A549 treated with Hydrocortisone at 1 μM for 4 hours (cell line): ENCODE measurements around the gene CRYGN. TPM values are rescaled to one million over a fixed set of nuclear protein-coding genes. Genes with fewer than 3 reads are reported as not detected.

Experiments used
- total RNA-seq: library from RNA; stranded (reverse); fragments of 200-300 nt; extraction: Qiagen RNA extraction; gene quantifications from 5 replicates; pipeline ENCODE4 v1.2.3, GENCODE V29; 2022

The CRYGN gene, protein sequence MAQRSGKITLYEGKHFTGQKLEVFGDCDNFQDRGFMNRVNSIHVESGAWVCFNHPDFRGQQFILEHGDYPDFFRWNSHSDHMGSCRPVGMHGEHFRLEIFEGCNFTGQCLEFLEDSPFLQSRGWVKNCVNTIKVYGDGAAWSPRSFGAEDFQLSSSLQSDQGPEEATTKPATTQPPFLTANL
- not detected in 5 replicates for total RNA-seq

DNA sequence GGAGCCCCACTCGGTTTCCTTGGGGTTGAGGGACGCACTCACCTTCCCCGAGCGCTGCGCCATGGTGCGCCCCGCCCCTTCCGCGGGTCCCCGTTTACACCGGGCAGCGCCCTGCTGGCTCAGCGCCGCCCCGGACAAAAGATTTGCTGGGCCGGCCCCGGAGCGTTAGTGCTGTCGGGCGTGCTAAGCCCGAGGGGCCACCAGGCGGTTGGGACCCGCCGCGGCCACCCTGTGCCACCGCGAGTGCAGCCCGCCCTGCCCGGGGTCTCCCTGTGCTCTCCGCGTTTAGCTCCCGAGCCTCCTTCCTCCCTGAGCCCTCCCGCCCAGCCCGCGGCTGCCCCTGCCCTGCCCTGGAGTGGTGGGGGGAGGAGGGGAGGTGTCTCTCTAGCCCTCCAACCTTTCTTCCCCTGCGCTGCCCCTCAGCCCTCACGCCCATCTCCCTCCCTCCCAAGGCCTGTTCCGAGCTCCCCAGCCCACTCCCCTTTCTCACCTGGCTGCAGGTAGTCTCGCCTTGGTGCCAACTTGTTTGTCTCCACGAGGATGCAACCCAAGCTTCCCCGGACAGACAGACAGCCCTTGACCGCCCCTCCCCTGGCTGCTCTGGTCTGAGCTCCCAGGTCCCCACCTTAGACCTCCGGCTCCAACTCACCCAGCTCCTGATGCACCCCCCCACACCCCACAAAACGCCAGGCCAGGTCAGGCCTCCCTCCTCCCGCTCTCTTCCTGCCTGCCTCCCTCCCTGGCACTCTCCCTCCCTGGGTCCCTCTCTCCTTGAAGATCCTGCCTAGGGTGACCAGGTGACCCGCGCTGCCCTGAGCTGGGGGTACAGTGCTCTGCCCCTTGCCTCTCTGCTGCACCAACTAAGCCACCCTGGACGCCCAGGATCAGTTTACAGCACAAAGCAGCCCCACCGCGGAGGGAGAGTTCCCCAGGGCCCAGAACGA, at the start of gene CRYGN:
CRYGN (minus strand) TSS at position 287 of the 944 bp plus-strand sequence; CDS start at position 63, 224 bp downstream.

DNA sequence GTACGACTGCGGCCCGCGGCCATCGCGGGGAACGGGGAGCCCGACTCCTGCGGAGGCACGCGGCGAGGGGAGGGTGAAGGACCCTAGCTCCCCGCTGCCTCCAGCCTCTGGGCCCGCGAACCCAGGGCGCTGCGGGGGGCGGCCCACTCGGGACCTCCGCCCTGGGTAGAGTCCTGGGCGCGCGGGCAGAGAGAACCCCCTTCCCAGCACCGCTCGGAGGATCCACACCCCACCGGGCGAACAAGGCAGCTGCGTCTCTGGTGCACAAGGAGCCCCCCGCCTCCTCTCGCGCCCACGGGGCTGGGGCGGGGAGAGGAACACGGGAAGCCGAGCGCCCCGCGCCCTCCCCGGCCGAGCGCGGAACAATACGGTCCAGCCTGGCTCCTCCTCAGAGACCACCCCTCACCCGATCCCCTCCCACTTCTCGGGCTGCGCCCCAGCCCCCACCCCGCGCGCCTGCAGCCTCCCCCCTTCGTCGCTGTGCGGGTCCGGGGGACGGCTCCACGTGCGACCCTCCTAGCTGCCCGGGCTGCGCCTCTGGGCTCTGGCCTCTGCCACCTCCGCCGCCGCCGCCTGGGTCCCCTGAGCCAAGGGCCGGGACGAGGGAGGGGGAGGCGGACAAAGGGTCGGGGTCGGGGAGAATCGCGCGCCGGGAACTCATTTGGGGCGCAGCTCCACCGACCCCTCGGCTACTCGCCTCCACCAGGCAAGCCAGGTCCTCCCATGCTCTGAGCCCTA, 30.1 kb downstream of the CRYGN start, which contains the start of gene WDR86:
WDR86 (minus strand) TSS at position 372 of the 738 bp plus-strand sequence. CDS start 449 bp downstream, outside the sequence.

Other genes with a start within 250 kb of the CRYGN start
- not detected in 5 replicates for gene H2BK1, start 229.7 kb downstream of the CRYGN start, total RNA-seq
- 59.6 to 71.5 TPM (median 61.7 TPM) in 5 replicates for gene ABCF2, start 212.9 kb downstream of the CRYGN start, total RNA-seq
- gene CHPF2, start 207.7 kb downstream of the CRYGN start, total RNA-seq, result 41.0 to 46.4 TPM (median 43.4 TPM) in 5 replicates
- 8.3 to 9.9 TPM (median 9.7 TPM) in 5 replicates for gene SMARCD3, start 191.4 kb downstream of the CRYGN start, total RNA-seq
- gene NUB1, start 98.3 kb downstream of the CRYGN start, total RNA-seq, result 32.1 to 45.4 TPM (median 36.0 TPM) in 5 replicates
- 0.11 to 0.23 TPM (median 0.16 TPM) in 5 replicates for gene WDR86, start 30.1 kb downstream of the CRYGN start, total RNA-seq
- 109 to 164 TPM (median 153 TPM) in 5 replicates for gene RHEB, start 79.8 kb upstream of the CRYGN start, total RNA-seq